Liver (tissue), 9 donors: Measurements from ENCODE around the gene KLHL30. TPM values are rescaled to one million over a fixed set of nuclear protein-coding genes. Genes with fewer than 3 reads are reported as not detected.

Source experiments
- DNase-seq: peaks from one replicate; pipeline ENCODE4 v3.0.0-alpha.2; 2017; ENCODE audit warnings: low spot score
- H3K27ac ChIP-seq, 2 donors: one replicate each; pipeline ENCODE4 v1.7.0; 2013; ENCODE audit warnings: inconsistent platforms in 2 of 2, low read length in 2 of 2, control low read depth in 1 of 2, low read depth in 1 of 2, mild to moderate bottlenecking in 1 of 2
- H3K27me3 ChIP-seq, 4 donors: one replicate each; pipeline versions ENCODE4 v1.6.1 to v1.7.0; 2013; ENCODE audit warnings: low read length in 3 of 4, inconsistent platforms in 1 of 4, mild to moderate bottlenecking in 1 of 4, moderate library complexity in 1 of 4; ENCODE audit not compliant: control insufficient read depth in 4 of 4, insufficient read depth in 4 of 4
- H3K36me3 ChIP-seq, 4 donors: one replicate each; pipeline versions ENCODE4 v1.6.1 to v1.7.0; 2013; ENCODE audit warnings: low read length in 3 of 4, mild to moderate bottlenecking in 3 of 4, low read depth in 1 of 4, moderate library complexity in 1 of 4; ENCODE audit not compliant: control insufficient read depth in 4 of 4, insufficient read depth in 3 of 4
- H3K4me1 ChIP-seq, 4 donors: one replicate each; pipeline versions ENCODE4 v1.6.1 to v1.7.0; 2013; ENCODE audit warnings: low read length in 3 of 4, mild to moderate bottlenecking in 3 of 4, moderate library complexity in 1 of 4; ENCODE audit not compliant: control insufficient read depth in 4 of 4, insufficient read depth in 4 of 4
- H3K4me3 ChIP-seq, 3 donors: one replicate each; pipeline versions ENCODE4 v1.6.1 to v1.7.0; 2013; ENCODE audit warnings: low read length in 3 of 3, control low read depth in 1 of 3, low read depth in 1 of 3, mild to moderate bottlenecking in 1 of 3
- H3K9ac ChIP-seq, 2 donors: one replicate each; pipeline ENCODE4 v1.7.0; 2013; ENCODE audit warnings: low read length in 2 of 2, mild to moderate bottlenecking in 2 of 2, moderate library complexity in 2 of 2, control low read depth in 1 of 2, low read depth in 1 of 2
- H3K9me3 ChIP-seq, 4 donors: one replicate each; pipeline versions ENCODE4 v1.6.1 to v1.7.0; 2013; ENCODE audit warnings: low read length in 3 of 4; ENCODE audit not compliant: control insufficient read depth in 4 of 4
- EGR1 ChIP-seq, 2 donors: IDR thresholded peaks; 2 replicates each; pipeline ENCODE4 v1.6.1; 2016 to 2018; ENCODE audit warnings: antibody characterized with exemption in 2 of 2, low read depth in 2 of 2
- FOXA1 ChIP-seq: IDR thresholded peaks from 2 replicates; pipeline ENCODE4 v1.6.1; 2016; ENCODE audit warnings: antibody characterized with exemption
- FOXA2 ChIP-seq: IDR thresholded peaks from 2 replicates; pipeline ENCODE4 v1.6.1; 2016; ENCODE audit warnings: antibody characterized with exemption
- HNF4A ChIP-seq, 2 donors: conservative IDR thresholded peaks; 2 replicates each; pipeline ENCODE4 v1.6.1; 2016; ENCODE audit warnings: antibody characterized with exemption in 2 of 2, mild to moderate bottlenecking in 2 of 2
- JUND ChIP-seq, 2 donors: IDR thresholded peaks; 2 replicates each; pipeline ENCODE4 v1.6.1; 2016; ENCODE audit warnings: antibody characterized with exemption in 2 of 2
- NR2F2 ChIP-seq: IDR thresholded peaks from 2 replicates; pipeline ENCODE4 v1.6.1; 2016; ENCODE audit warnings: antibody characterized with exemption
- RAD21 ChIP-seq, 2 donors: IDR thresholded peaks; 2 replicates each; pipeline ENCODE4 v1.6.1; 2016; ENCODE audit warnings: antibody characterized with exemption in 2 of 2, mild to moderate bottlenecking in 2 of 2
- RXRA ChIP-seq, 2 donors: IDR thresholded peaks; 2 replicates each; pipeline ENCODE4 v1.6.1; 2017 to 2018; ENCODE audit warnings: antibody characterized with exemption in 2 of 2, mild to moderate bottlenecking in 1 of 2
- SP1 ChIP-seq: IDR thresholded peaks from 2 replicates; pipeline ENCODE4 v1.6.1; 2018; ENCODE audit warnings: antibody characterized with exemption, mild to moderate bottlenecking
- WGBS: extraction: QIAGEN DNeasy Blood & Tissue Kit; methylation state at CpG from one replicate; pipeline ENCODE4 v1.1.7; 2013; 5-methylcytosine and 5-hydroxymethylcytosine counted together
- polyA plus RNA-seq, 2 donors: library from polyadenylated mRNA; stranded (reverse) in 1 of 2; unstranded in 1 of 2; fragments of 200-250 nt in 1 of 2; fragments of >200 nt in 1 of 2; fragmentation: Nextera tagmentation in 1 of 2; extraction: Ambion mirVana in 1 of 2; gene quantifications; one replicate each; pipeline versions ENCODE4 v1.2.1 to v1.2.3, GENCODE V29; 2013 to 2015
- total RNA-seq, 2 donors: library from RNA; depleted of rRNA; stranded (reverse); fragments of >200 nt; gene quantifications; one replicate each; pipeline ENCODE4 v1.2.3, GENCODE V29; 2014
- TF ChIP-seq, protein P1 (sequence below): IDR thresholded peaks from 2 replicates; pipeline ENCODE4 v1.6.1; 2016; ENCODE audit warnings: antibody characterized with exemption
- TF ChIP-seq, protein P2 (sequence below): IDR thresholded peaks from 2 replicates; pipeline ENCODE4 v1.6.1; 2016; ENCODE audit warnings: antibody characterized with exemption
- TF ChIP-seq, protein P3 (sequence below): IDR thresholded peaks from 2 replicates; pipeline ENCODE4 v1.6.1; 2016; ENCODE audit warnings: antibody characterized with exemption, mild to moderate bottlenecking
- TF ChIP-seq, protein P4 (sequence below): fragments of 150-350 bp; IDR thresholded peaks from 2 replicates; pipeline ENCODE4 v1.5.1; 2017; ENCODE audit warnings: improper control_type of control experiment, low read depth, low read length; ENCODE audit not compliant: missing input control
- TF ChIP-seq, protein P5 (sequence below): IDR thresholded peaks from 2 replicates; pipeline ENCODE4 v1.6.1; 2016; ENCODE audit warnings: antibody characterized with exemption
- donor health status: healthy.
- donor health status: healthy.
- donor health status: healthy.
- donor health status: healthy.
- donor health status: healthy.

KLHL30 gene
- total and polyA plus RNA-seq, 4 donors = 0.05 to 0.08 TPM; not detected in 2

DNA sequence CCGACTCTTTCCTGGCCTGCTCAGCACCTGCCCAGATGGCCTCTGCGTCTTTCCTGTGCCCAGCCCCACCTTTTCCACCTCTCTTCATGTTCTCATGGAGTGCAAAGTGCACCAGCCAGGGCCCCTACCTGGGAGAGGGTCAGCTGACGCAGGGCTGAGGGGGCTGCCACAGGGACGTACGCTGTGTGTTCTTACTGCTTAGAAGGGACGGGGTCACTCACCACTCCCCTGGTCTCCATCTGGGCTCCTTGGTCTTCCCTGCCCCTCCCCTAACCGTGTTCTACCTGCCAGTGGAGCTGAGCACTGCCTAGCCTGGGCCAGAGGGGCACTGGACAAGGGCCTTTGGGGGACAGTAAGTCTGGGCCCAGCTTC, 28.9 kb downstream of the KLHL30 start (continued):
- TF ChIP-seq JUND (IDR thresholded peaks at IDR 0.05) = no peak
- no peak for TF ChIP-seq RAD21 (IDR thresholded peaks at IDR 0.05)
- TF ChIP-seq EGR1 (IDR thresholded peaks at IDR 0.05; ENCODE audit: low read depth in 2 of 2) = no peak
- TF ChIP-seq RXRA (IDR thresholded peaks at IDR 0.05) = no peak
- no peak for TF ChIP-seq SP1
- TF ChIP-seq, protein P1, sequence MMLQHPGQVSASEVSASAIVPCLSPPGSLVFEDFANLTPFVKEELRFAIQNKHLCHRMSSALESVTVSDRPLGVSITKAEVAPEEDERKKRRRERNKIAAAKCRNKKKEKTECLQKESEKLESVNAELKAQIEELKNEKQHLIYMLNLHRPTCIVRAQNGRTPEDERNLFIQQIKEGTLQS = no peak
- TF ChIP-seq HNF4A (conservative IDR thresholded peaks at IDR 0.05) = no peak

DNA sequence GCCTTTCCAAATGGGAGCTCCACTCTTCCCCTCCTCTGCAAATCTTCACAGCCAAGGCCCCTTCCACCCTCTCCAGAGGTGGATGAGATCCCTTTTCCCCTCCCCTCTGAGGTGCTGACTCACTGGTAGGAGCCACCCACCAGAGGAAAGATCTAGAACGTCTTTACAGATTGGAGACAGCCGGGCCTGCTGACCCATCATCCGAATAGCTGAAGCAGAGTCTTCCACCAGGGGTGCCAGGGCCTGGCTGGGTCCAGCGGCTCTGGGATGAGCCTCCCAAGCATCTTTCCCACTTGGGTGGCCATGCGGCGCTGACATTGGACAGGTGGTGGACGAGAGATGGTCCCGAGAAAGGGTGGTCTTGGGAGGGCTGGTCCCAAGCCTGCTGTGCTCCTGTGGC, 29.3 kb downstream of the KLHL30 start:
- H3K27me3 ChIP-seq = no peaks in the 10 kb centered on the region
- no peaks in the 10 kb centered on the region for H3K9me3 ChIP-seq
- H3K27ac ChIP-seq = no peak overlapping the region
- peaks cover 7 to 24% (median 15%) of the 10 kb centered on the region in 4 donors for H3K4me1 ChIP-seq
- TF ChIP-seq, protein P2, sequence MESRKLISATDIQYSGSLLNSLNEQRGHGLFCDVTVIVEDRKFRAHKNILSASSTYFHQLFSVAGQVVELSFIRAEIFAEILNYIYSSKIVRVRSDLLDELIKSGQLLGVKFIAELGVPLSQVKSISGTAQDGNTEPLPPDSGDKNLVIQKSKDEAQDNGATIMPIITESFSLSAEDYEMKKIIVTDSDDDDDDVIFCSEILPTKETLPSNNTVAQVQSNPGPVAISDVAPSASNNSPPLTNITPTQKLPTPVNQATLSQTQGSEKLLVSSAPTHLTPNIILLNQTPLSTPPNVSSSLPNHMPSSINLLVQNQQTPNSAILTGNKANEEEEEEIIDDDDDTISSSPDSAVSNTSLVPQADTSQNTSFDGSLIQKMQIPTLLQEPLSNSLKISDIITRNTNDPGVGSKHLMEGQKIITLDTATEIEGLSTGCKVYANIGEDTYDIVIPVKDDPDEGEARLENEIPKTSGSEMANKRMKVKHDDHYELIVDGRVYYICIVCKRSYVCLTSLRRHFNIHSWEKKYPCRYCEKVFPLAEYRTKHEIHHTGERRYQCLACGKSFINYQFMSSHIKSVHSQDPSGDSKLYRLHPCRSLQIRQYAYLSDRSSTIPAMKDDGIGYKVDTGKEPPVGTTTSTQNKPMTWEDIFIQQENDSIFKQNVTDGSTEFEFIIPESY = no peak
- no peak for TF ChIP-seq EGR1 (IDR thresholded peaks at IDR 0.05; ENCODE audit: low read depth in 2 of 2)
- TF ChIP-seq, protein P3, sequence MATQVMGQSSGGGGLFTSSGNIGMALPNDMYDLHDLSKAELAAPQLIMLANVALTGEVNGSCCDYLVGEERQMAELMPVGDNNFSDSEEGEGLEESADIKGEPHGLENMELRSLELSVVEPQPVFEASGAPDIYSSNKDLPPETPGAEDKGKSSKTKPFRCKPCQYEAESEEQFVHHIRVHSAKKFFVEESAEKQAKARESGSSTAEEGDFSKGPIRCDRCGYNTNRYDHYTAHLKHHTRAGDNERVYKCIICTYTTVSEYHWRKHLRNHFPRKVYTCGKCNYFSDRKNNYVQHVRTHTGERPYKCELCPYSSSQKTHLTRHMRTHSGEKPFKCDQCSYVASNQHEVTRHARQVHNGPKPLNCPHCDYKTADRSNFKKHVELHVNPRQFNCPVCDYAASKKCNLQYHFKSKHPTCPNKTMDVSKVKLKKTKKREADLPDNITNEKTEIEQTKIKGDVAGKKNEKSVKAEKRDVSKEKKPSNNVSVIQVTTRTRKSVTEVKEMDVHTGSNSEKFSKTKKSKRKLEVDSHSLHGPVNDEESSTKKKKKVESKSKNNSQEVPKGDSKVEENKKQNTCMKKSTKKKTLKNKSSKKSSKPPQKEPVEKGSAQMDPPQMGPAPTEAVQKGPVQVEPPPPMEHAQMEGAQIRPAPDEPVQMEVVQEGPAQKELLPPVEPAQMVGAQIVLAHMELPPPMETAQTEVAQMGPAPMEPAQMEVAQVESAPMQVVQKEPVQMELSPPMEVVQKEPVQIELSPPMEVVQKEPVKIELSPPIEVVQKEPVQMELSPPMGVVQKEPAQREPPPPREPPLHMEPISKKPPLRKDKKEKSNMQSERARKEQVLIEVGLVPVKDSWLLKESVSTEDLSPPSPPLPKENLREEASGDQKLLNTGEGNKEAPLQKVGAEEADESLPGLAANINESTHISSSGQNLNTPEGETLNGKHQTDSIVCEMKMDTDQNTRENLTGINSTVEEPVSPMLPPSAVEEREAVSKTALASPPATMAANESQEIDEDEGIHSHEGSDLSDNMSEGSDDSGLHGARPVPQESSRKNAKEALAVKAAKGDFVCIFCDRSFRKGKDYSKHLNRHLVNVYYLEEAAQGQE = no peak
- no peak for TF ChIP-seq SP1
- TF ChIP-seq RAD21 (IDR thresholded peaks at IDR 0.05) = no peak
- TF ChIP-seq, protein P1 = no peak
- no peak for TF ChIP-seq NR2F2
- TF ChIP-seq HNF4A (conservative IDR thresholded peaks at IDR 0.05) = no peak
- TF ChIP-seq JUND (IDR thresholded peaks at IDR 0.05) = no peak
- no peak for TF ChIP-seq FOXA1
- TF ChIP-seq, protein P4, sequence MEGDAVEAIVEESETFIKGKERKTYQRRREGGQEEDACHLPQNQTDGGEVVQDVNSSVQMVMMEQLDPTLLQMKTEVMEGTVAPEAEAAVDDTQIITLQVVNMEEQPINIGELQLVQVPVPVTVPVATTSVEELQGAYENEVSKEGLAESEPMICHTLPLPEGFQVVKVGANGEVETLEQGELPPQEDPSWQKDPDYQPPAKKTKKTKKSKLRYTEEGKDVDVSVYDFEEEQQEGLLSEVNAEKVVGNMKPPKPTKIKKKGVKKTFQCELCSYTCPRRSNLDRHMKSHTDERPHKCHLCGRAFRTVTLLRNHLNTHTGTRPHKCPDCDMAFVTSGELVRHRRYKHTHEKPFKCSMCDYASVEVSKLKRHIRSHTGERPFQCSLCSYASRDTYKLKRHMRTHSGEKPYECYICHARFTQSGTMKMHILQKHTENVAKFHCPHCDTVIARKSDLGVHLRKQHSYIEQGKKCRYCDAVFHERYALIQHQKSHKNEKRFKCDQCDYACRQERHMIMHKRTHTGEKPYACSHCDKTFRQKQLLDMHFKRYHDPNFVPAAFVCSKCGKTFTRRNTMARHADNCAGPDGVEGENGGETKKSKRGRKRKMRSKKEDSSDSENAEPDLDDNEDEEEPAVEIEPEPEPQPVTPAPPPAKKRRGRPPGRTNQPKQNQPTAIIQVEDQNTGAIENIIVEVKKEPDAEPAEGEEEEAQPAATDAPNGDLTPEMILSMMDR = no peak
- TF ChIP-seq, protein P5, sequence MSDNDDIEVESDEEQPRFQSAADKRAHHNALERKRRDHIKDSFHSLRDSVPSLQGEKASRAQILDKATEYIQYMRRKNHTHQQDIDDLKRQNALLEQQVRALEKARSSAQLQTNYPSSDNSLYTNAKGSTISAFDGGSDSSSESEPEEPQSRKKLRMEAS = no peak
- no peak for TF ChIP-seq FOXA2
- 90% methylated on average over 8 of the region's 8 CpGs for WGBS
- H3K4me3 ChIP-seq = no peak overlapping the region
- no peak overlapping the region for H3K9ac ChIP-seq
- no peak for DNase-seq
- peaks cover 0 to 20% (median 7%) of the 10 kb centered on the region in 4 donors for H3K36me3 ChIP-seq
